ENCODE data around the gene PLCB4. TPM values are rescaled to one million over a fixed set of nuclear protein-coding genes. Genes with fewer than 3 reads are reported as not detected.

The PLCB4 gene
- polyA plus RNA-seq, 1 of the 3 experiments (the other 2 are of a cell fraction) = 5.5 TPM

DNA sequence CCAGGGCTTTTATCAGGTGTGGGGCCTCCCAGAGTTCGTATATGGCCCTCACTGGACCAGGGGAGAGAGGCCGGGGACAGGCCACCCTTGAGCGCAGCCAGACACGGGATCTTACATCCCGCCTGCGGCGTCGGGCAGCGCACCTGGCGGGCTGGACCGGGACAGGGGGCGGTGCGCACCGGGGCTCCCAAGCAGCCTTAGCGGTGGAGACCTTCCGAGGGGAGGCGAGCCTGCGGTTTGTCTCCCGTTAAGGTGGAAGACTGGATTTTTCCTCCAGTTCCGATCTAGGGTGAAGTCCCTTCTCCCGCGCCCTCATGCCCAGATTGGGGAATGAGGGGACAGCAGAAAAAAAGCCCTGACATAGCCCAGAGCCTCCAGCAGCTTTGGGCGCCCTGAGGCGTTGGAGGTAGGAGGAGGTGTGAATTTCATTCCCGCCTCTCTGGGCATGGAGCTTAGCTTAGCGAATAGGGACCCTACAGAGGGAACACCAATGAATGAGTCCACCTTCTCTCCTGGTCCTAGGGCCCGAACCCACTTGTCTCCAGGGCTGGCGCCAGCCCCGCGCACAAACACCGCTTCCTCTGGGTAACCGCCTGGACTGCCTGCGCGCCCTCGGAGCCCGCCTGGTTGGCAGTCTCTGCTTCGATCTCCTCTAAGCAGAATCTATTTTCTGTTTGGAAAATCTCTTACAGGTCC lies 438.8 kb downstream of the PLCB4 start (continued):
- TF ChIP-seq, protein P1, sequence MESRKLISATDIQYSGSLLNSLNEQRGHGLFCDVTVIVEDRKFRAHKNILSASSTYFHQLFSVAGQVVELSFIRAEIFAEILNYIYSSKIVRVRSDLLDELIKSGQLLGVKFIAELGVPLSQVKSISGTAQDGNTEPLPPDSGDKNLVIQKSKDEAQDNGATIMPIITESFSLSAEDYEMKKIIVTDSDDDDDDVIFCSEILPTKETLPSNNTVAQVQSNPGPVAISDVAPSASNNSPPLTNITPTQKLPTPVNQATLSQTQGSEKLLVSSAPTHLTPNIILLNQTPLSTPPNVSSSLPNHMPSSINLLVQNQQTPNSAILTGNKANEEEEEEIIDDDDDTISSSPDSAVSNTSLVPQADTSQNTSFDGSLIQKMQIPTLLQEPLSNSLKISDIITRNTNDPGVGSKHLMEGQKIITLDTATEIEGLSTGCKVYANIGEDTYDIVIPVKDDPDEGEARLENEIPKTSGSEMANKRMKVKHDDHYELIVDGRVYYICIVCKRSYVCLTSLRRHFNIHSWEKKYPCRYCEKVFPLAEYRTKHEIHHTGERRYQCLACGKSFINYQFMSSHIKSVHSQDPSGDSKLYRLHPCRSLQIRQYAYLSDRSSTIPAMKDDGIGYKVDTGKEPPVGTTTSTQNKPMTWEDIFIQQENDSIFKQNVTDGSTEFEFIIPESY (IDR thresholded peaks at IDR 0.05; ENCODE audit: borderline replicate concordance, low read depth) = no peak
- TF ChIP-seq CHD2 (IDR thresholded peaks at IDR 0.05; ENCODE audit: low read length, partially characterized antibody) (no peak), FOSL2 (IDR thresholded peaks at IDR 0.05; ENCODE audit: borderline replicate concordance, low read depth) (no peak), FOXM1 (IDR thresholded peaks at IDR 0.05; ENCODE audit: low read depth) (no peak), EZH2phosphoT487 (IDR thresholded peaks at IDR 0.05; ENCODE audit: borderline replicate concordance, low read depth) (no peak), RFX5 (IDR thresholded peaks at IDR 0.05; ENCODE audit: low read length) (no peak), MAX (IDR thresholded peaks at IDR 0.05; ENCODE audit: low read depth) (no peak), YY1 (IDR thresholded peaks at IDR 0.05; ENCODE audit: low read depth) (no peak), MXI1 (IDR thresholded peaks at IDR 0.05; ENCODE audit: low read depth, low read length) (no peak), FOXJ3 (CRISPR knock-in tag; IDR thresholded peaks at IDR 0.05) (no peak)
- TF ChIP-seq, protein P2, sequence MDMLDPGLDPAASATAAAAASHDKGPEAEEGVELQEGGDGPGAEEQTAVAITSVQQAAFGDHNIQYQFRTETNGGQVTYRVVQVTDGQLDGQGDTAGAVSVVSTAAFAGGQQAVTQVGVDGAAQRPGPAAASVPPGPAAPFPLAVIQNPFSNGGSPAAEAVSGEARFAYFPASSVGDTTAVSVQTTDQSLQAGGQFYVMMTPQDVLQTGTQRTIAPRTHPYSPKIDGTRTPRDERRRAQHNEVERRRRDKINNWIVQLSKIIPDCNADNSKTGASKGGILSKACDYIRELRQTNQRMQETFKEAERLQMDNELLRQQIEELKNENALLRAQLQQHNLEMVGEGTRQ (IDR thresholded peaks at IDR 0.05; ENCODE audit: borderline replicate concordance, low read depth, low read length) = no peak

DNA sequence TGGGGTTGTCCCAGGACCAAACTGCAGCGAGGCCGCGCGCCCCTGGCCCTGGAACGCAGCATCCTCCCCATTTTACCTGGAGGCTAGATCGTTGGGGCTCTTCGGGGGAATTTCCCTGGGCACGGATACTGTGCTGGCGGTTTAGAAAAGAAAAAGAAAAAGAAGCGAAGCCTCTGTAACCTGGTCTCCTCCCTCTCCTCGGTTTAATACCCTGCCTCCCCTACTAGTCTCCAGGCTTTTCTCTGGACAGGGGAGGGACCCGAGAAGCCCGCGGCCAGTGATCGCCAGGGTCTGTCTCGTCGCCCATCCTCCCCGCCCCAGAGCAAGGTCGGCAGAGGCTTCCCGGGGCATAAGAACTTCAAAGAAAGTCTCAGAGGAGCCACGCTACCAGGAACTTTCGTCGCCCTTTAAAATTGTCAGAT lies 439.4 kb downstream of the PLCB4 start:
- Histone ChIP-seq H3K9me2 (no peaks in the 10 kb centered on the region), H3K79me2 (ENCODE audit: insufficient read depth) (no peaks in the 10 kb centered on the region), H4K20me1 (ENCODE audit: insufficient read depth) (no peaks in the 10 kb centered on the region), H3F3A (replicated peaks; ENCODE audit: insufficient read depth) (no peaks in the 10 kb centered on the region), H3K36me3 (replicated peaks in 1 of 2; ENCODE audit: control insufficient read depth in 1 of 2, insufficient read depth in 2 of 2, low read length in 1 of 2) (no peaks in the 10 kb centered on the region), H2AFZ (ENCODE audit: low read depth) (no peak overlapping the region), H3K27me3 (ENCODE audit: insufficient read depth) (no peaks in the 10 kb centered on the region), H3K9me3 (no peaks in the 10 kb centered on the region), H3K27ac (ENCODE audit: low read depth in 2 of 2, low read length in 1 of 2) (no peak overlapping the region), H3K4me1 (ENCODE audit: control insufficient read depth in 1 of 2, insufficient read depth in 2 of 2, low read depth in 1 of 2, low read length in 1 of 2) (no peaks in the 10 kb centered on the region), H3K9ac (no peak overlapping the region), H3K4me3 (ENCODE audit: low read depth in 2 of 2, low read length in 1 of 2) (no peak overlapping the region; a peak in 1 of 4 replicates), H3K4me2 (no peak overlapping the region)
- whole genome bisulfite sequencing (ENCODE audit: low lambda C conversion rate) = 89% methylated on average over 23 of the region's 23 CpGs
- POLR2A ChIA-PET = no interaction called here
- no peak for DNase-seq
- CTCF ChIA-PET = interaction anchor here (1.3 kb wide), 1 partner anchor 102 kb away, joined by 4 read pairs; no protein-coding TSS in a partner anchor
- TF ChIP-seq MXI1 (IDR thresholded peaks at IDR 0.05; ENCODE audit: low read depth, low read length) = no peak
- TF ChIP-seq GATA2 (CRISPR knock-in tag; IDR thresholded peaks at IDR 0.05) = no peak
- TF ChIP-seq TEAD4 (IDR thresholded peaks at IDR 0.05; ENCODE audit: borderline replicate concordance, insufficient read depth) = no peak
- TF ChIP-seq ELF1 (IDR thresholded peaks at IDR 0.05) = no peak
- TF ChIP-seq RXRA (IDR thresholded peaks at IDR 0.05; ENCODE audit: borderline replicate concordance, low read depth) = no peak
- no peak for TF ChIP-seq USF1 (IDR thresholded peaks at IDR 0.05; ENCODE audit: borderline replicate concordance, low read depth)

All from SK-N-SH (cell line).